ENCODE measurements around the gene C19orf85. TPM values are rescaled to one million over a fixed set of nuclear protein-coding genes. Genes with fewer than 3 reads are reported as not detected.

Gene C19orf85
- total RNA-seq, 2 experiments from 2014 or later: not detected

DNA sequence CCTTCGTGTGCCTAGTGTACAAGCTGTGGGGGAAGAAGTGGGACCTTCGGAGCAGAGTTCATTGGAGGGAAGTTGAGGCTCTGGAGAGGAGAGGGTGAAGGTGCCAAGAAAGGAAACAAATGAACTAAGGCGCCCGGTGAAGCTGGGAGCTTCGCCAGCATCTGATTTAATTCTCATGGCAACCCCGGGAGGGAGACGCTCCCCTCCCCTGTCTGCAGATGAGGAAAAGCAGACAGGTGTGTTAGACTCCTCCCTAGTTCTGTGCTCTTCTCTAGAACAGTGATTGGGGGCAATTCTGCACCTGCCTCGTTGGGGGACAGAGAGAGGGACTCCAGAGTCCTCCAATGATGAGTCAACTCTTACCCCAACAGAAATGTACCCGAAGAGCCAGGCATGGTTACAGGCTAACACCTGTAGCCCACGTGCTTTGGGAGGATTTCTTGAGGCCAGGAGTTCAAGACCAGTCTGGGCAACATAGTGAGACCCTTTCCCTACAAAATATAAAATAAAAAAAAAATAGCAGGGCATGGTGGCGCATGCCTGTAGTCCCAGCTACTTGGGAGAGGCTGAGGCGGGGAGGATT lies 27.9 kb upstream of the C19orf85 start:
- no peaks in the 10 kb centered on the region for H3K36me3 ChIP-seq (ENCODE audit: insufficient read depth, low read length)
- CTCF ChIA-PET: no interaction called here
- no peaks in the 10 kb centered on the region for H3K9me3 Mint-ChIP-seq
- DNase-seq: no peak
- peaks cover 0 to 7% of the 10 kb centered on the region in 2 experiments for H3K27me3 ChIP-seq (ENCODE audit: control insufficient read depth in 1 of 2, insufficient read depth in 2 of 2, low read length in 2 of 2)
- H3K27ac ChIP-seq (ENCODE audit: low read depth in 1 of 2, low read length in 2 of 2): no peak overlapping the region
- intact Hi-C loops (cut with DNase I, micrococcal nuclease): no loop called here
- no peaks in the 10 kb centered on the region for H3K36me3 Mint-ChIP-seq (ENCODE audit: low read depth)
- H3K9me3 ChIP-seq (ENCODE audit: control insufficient read depth in 1 of 2, insufficient read depth in 1 of 2, low read length in 2 of 2): no peaks in the 10 kb centered on the region
- H3K4me1 Mint-ChIP-seq (ENCODE audit: low read depth): no peaks in the 10 kb centered on the region
- H3K4me1 ChIP-seq (ENCODE audit: insufficient read depth, low read length): peaks cover 5% of the 10 kb centered on the region
- H3K27me3 Mint-ChIP-seq: no peaks in the 10 kb centered on the region
- H3K4me3 Mint-ChIP-seq: no peak overlapping the region
- no peak overlapping the region for H3K4me3 ChIP-seq (ENCODE audit: low read length)
- POLR2A ChIA-PET: no interaction called here
- H3K27ac Mint-ChIP-seq: no peak overlapping the region
- no peak for ATAC-seq (ENCODE audit: poor library complexity)
- TF ChIP-seq, protein P1, sequence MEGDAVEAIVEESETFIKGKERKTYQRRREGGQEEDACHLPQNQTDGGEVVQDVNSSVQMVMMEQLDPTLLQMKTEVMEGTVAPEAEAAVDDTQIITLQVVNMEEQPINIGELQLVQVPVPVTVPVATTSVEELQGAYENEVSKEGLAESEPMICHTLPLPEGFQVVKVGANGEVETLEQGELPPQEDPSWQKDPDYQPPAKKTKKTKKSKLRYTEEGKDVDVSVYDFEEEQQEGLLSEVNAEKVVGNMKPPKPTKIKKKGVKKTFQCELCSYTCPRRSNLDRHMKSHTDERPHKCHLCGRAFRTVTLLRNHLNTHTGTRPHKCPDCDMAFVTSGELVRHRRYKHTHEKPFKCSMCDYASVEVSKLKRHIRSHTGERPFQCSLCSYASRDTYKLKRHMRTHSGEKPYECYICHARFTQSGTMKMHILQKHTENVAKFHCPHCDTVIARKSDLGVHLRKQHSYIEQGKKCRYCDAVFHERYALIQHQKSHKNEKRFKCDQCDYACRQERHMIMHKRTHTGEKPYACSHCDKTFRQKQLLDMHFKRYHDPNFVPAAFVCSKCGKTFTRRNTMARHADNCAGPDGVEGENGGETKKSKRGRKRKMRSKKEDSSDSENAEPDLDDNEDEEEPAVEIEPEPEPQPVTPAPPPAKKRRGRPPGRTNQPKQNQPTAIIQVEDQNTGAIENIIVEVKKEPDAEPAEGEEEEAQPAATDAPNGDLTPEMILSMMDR (IDR thresholded peaks at IDR 0.05): no peak

DNA sequence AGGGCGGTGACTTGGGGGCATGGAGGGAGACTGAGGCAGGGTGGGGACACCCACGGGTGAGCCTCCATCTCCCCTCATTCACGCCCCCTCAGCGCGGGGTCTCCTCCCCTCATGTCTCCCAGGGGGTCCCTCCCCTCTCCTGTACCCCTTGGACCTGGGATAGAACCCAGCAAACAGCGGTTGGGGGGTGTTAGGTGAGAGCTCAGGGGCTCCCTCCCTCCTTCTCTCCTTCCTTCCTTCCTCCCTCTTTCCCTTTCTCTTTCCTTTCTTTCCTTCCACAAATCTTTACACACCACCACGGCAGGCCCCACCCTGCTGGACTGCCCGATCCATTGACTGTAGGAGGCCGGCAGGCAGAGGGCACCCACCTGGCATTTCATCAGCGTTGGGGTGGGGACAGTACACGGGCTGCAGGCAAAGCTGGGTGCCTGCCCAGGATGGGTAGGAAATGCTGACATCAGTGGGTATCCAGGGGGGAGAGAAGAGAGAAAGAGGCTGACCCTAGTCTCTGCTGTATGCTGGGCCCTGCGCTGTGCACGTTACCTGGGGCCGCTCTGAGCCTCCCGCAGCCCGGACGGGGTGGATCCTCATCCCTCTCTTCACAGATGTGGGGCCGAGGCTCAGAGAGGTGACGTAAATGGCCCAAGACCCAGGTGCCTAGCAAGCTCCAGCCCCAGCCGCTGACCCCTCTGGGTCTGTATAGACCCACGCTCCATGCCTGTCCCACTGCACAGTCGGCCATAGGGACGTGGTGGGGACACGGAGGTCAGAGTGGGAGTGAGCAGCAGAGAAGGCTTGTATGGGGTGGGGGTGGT lies 27.2 kb upstream of the C19orf85 start:
- ATAC-seq (ENCODE audit: poor library complexity) (no peak), DNase-seq (no peak)
- ChIA-PET CTCF (no interaction called here), POLR2A (no interaction called here)
- H3K36me3 Mint-ChIP-seq (ENCODE audit: low read depth): no peaks in the 10 kb centered on the region
- H3K27ac ChIP-seq (ENCODE audit: low read depth in 1 of 2, low read length in 2 of 2): no peak overlapping the region
- H3K27ac Mint-ChIP-seq: no peak overlapping the region
- H3K27me3 Mint-ChIP-seq: no peaks in the 10 kb centered on the region
- TF ChIP-seq, protein P1 (IDR thresholded peaks at IDR 0.05): no peak
- peaks cover 5% of the 10 kb centered on the region for H3K4me1 ChIP-seq (ENCODE audit: insufficient read depth, low read length)
- no peaks in the 10 kb centered on the region for H3K9me3 Mint-ChIP-seq
- no peak overlapping the region for H3K4me3 Mint-ChIP-seq
- no peak overlapping the region for H3K4me3 ChIP-seq (ENCODE audit: low read length)
- H3K36me3 ChIP-seq (ENCODE audit: insufficient read depth, low read length): no peaks in the 10 kb centered on the region
- peaks cover 0 to 7% of the 10 kb centered on the region in 2 experiments for H3K27me3 ChIP-seq (ENCODE audit: control insufficient read depth in 1 of 2, insufficient read depth in 2 of 2, low read length in 2 of 2)
- no peaks in the 10 kb centered on the region for H3K9me3 ChIP-seq (ENCODE audit: control insufficient read depth in 1 of 2, insufficient read depth in 1 of 2, low read length in 2 of 2)
- H3K4me1 Mint-ChIP-seq (ENCODE audit: low read depth): no peaks in the 10 kb centered on the region
- intact Hi-C loops (cut with DNase I, micrococcal nuclease): no loop called here

DNA sequence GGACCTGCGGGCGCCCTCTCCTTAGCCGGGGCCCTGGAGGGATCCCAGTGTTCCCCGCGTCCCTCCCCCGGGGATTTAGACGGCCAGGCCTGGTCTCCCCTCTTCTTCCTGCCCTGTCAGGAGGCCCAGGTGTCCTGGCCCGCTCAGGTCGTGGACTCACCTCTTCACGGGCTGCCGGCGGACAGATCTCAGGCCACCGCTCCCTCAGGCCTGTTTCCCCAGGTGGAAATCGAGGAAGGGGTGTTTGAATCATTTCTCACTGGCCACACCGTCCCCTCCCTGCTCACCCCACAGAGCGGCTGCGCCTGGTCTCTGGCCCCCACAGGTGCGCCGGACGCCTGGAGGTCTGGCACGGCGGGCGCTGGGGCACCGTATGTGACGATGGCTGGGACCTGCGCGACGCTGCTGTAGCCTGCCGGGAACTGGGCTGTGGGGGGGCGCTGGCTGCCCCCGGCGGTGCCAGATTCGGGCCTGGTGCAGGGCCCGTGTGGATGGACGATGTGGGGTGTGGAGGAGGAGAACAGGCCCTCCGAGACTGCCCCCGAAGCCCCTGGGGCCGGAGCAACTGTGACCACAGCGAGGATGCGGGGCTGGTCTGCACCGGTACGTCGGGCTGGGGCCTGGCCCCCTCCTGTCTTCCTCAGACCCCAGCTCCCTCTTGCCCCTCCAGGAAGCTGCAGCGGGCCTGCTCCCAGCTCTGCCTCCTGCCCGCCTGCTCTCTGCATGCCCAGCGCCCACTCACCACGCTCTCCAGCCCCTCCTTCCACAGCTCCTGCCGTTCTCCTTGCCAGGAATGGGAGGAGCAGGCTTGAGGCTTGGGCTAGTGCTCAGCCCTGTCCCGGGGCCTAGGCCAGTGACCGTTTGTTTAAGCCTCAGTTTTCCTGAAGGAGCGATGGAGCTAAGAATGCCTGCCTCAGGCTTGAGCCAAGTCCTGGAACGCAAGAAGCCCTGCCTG lies 26.2 kb upstream of the C19orf85 start:
- Mint-ChIP-seq H3K4me3 (no peak overlapping the region), H3K36me3 (ENCODE audit: low read depth) (no peaks in the 10 kb centered on the region), H3K9me3 (no peaks in the 10 kb centered on the region), H3K4me1 (ENCODE audit: low read depth) (peaks cover 5% of the 10 kb centered on the region), H3K27me3 (no peaks in the 10 kb centered on the region), H3K27ac (no peak overlapping the region)
- H3K4me1 ChIP-seq (ENCODE audit: insufficient read depth, low read length): peaks cover 5% of the 10 kb centered on the region
- ChIA-PET CTCF (interaction anchor here (1.1 kb wide), 1 partner anchor 13 kb away, joined by 4 read pairs; no protein-coding TSS in a partner anchor), POLR2A (no interaction called here)
- ATAC-seq (ENCODE audit: poor library complexity): no peak
- H3K4me3 ChIP-seq (ENCODE audit: low read length): no peak overlapping the region
- H3K27me3 ChIP-seq (ENCODE audit: control insufficient read depth in 1 of 2, insufficient read depth in 2 of 2, low read length in 2 of 2): peaks cover 0 to 7% of the 10 kb centered on the region in 2 experiments
- intact Hi-C loops (cut with DNase I, micrococcal nuclease): no loop called here
- no peaks in the 10 kb centered on the region for H3K9me3 ChIP-seq (ENCODE audit: control insufficient read depth in 1 of 2, insufficient read depth in 1 of 2, low read length in 2 of 2)
- no peak for DNase-seq
- no peaks in the 10 kb centered on the region for H3K36me3 ChIP-seq (ENCODE audit: insufficient read depth, low read length)
- TF ChIP-seq, protein P1 (IDR thresholded peaks at IDR 0.05): no peak
- no peak overlapping the region for H3K27ac ChIP-seq (ENCODE audit: low read depth in 1 of 2, low read length in 2 of 2)
